Body of pancreas (tissue), 4 donors: ENCODE results near the gene ACLY. TPM values are rescaled to one million over a fixed set of nuclear protein-coding genes. Genes with fewer than 3 reads are reported as not detected.

Source experiments
- ATAC-seq: fragments of 150-250 bp; one replicate; pipeline ENCODE4 v1.9.1; 2016
- DNase-seq, 4 donors: peaks; one replicate each; pipeline ENCODE4 v3.0.0-alpha.2; 2019
- H3K27ac ChIP-seq, 4 donors: fragments of 200-600 bp; sonication (generic); 1 replicate in 3 of 4; 2 replicates in 1 of 4; pipeline versions ENCODE4 v1.5.1 to v1.6.1; 2016 to 2019; ENCODE audit warnings: mild to moderate bottlenecking in 1 of 4, mixed read lengths in 1 of 4, moderate library complexity in 1 of 4
- H3K27me3 ChIP-seq, 2 donors: fragments of 200-600 bp; sonication (generic); one replicate each; pipeline ENCODE4 v1.6.0; 2016; ENCODE audit warnings: mild to moderate bottlenecking in 1 of 2
- H3K36me3 ChIP-seq, 2 donors: fragments of 200-600 bp; sonication (generic); replicated peaks in 1 of 2; 2 replicates each; pipeline ENCODE4 v1.5.1; 2016; ENCODE audit warnings: low read depth in 2 of 2; ENCODE audit not compliant: insufficient read depth in 1 of 2
- H3K4me1 ChIP-seq: fragments of 200-600 bp; sonication (generic); one replicate; pipeline ENCODE4 v1.6.0; 2016
- H3K4me3 ChIP-seq, 2 donors: fragments of 200-600 bp; sonication (generic); 1 replicate in 1 of 2; 2 replicates in 1 of 2; pipeline ENCODE4 v1.5.1; 2016 to 2019
- H3K9me3 ChIP-seq, 3 donors: fragments of 200-600 bp; sonication (generic); 1 replicate in 2 of 3; 2 replicates in 1 of 3; pipeline ENCODE4 v1.5.1; 2016
- POLR2A ChIP-seq, 3 donors: fragments of 450-650 bp; IDR thresholded peaks; one replicate each; pipeline ENCODE4 v1.6.1; 2016; ENCODE audit warnings: antibody characterized with exemption in 3 of 3, mild to moderate bottlenecking in 2 of 3
- WGBS, 2 donors: methylation state at CpG; one replicate each; pipeline ENCODE4 v1.1.5; 2017; 5-methylcytosine and 5-hydroxymethylcytosine counted together
- intact Hi-C: fragments of 100-400 bp; cut with DNase I; formaldehyde crosslinking; loops from one replicate; pipeline ENCODE4 v1.15.1; 2023
- total RNA-seq, 2 donors: library from RNA; depleted of rRNA; stranded (reverse); fragments of >200 nt; gene quantifications; one replicate each; pipeline ENCODE4 v1.1.0, GENCODE V29; 2016
- TF ChIP-seq, protein P1 (sequence below), 7 experiments: fragments of 450-650 bp in 4 of 7; fragments of 200-600 bp in 3 of 7; sonication (generic) in 3 of 7; IDR thresholded peaks; one replicate each; pipeline ENCODE4 v1.5.1; 2016 to 2019; ENCODE audit warnings: antibody characterized with exemption in 7 of 7

The ACLY gene
- total RNA-seq, 2 donors from 2014 or later = 39.2 to 59.0 TPM

GRCh38 chr17:41959030-41959335 is 40.2 kb upstream of the ACLY start:
- Histone ChIP-seq H3K27me3 (no peaks in the 10 kb centered on the region), H3K4me1 (peaks cover 61% of the 10 kb centered on the region), H3K4me3 (no peak overlapping the region), H3K9me3 (no peaks in the 10 kb centered on the region), H3K36me3 (no peaks in the 10 kb centered on the region), H3K27ac (peak overlapping the region in 3 of 4 donors; percentile 17 to 65 (median 51))
- no peak for TF ChIP-seq POLR2A (IDR thresholded peaks at IDR 0.05)
- TF ChIP-seq, protein P1, sequence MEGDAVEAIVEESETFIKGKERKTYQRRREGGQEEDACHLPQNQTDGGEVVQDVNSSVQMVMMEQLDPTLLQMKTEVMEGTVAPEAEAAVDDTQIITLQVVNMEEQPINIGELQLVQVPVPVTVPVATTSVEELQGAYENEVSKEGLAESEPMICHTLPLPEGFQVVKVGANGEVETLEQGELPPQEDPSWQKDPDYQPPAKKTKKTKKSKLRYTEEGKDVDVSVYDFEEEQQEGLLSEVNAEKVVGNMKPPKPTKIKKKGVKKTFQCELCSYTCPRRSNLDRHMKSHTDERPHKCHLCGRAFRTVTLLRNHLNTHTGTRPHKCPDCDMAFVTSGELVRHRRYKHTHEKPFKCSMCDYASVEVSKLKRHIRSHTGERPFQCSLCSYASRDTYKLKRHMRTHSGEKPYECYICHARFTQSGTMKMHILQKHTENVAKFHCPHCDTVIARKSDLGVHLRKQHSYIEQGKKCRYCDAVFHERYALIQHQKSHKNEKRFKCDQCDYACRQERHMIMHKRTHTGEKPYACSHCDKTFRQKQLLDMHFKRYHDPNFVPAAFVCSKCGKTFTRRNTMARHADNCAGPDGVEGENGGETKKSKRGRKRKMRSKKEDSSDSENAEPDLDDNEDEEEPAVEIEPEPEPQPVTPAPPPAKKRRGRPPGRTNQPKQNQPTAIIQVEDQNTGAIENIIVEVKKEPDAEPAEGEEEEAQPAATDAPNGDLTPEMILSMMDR (IDR thresholded peaks at IDR 0.05) = no peak
- intact Hi-C loops = no loop called here
- no peak for DNase-seq
- WGBS, 2 donors = 67 to 70% methylated on average over 1 to 2 of the region's 2 CpGs
- ATAC-seq = no peak

GRCh38 chr17:41957869-41958439 is 39.2 kb upstream of the ACLY start:
- Histone ChIP-seq H3K9me3 (no peaks in the 10 kb centered on the region), H3K4me1 (peaks cover 58% of the 10 kb centered on the region), H3K27ac (peak overlapping the region in 3 of 4 donors; percentile 62 to 74 (median 74)), H3K4me3 (no peak overlapping the region), H3K27me3 (no peaks in the 10 kb centered on the region), H3K36me3 (no peaks in the 10 kb centered on the region)
- DNase-seq (no peak), ATAC-seq (no peak)
- intact Hi-C loops = no loop called here
- WGBS, 2 donors = 83 to 85% methylated on average over 6 of the region's 6 CpGs
- no peak for TF ChIP-seq POLR2A (IDR thresholded peaks at IDR 0.05)
- TF ChIP-seq, protein P1 (IDR thresholded peaks at IDR 0.05) = no peak

DNA sequence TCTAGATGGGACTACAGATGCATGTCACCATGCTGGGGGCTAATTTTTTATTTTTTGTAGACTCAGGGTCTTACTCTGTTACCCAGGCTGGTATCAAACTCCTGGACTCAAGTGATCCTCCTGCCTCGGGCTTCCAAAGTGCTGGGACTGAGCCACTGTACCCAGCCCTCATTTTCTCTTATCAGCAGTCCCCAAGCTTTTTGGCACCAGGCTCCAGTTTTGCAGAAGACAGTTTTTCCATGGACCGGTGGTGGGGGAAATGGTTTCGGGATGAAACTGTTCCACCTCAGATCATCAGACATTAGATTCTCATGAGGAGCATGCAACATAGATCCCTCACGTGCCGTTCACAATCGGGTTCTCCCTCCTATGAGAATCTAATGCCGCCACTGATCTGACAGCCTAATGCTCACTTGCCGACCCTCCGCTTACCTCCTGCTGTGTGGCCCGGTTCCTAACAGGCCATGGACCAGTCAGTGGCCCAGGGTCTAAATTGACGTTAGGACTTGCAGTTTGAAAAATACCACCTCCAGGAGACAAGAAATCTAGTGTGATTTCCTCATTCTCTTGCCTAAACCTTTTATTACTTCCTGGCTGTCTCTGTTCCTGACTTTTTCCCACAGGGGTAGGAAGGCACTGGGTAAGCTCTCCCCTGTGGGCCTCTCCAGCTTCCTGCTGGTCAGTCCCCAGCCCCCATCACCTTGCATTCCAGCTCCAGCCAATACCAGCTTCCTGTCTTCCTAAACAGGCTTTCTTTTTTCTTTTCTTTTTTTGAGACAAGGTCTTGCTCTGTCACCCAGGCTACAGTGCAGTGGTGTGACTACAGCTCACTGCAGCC is 38.5 kb upstream of the ACLY start:
- Histone ChIP-seq H3K36me3 (no peaks in the 10 kb centered on the region), H3K27me3 (no peaks in the 10 kb centered on the region), H3K4me1 (peaks cover 51% of the 10 kb centered on the region), H3K9me3 (no peaks in the 10 kb centered on the region), H3K27ac (peak overlapping the region in 3 of 4 donors; percentile 62 to 74 (median 74)), H3K4me3 (no peak overlapping the region)
- DNase-seq = peak in 2 of 4 donors; percentile 34 to 43
- WGBS, 2 donors = 39 to 40% methylated on average over 11 of the region's 11 CpGs
- intact Hi-C loops = no loop called here
- ATAC-seq = peak; percentile 40
- TF ChIP-seq POLR2A (IDR thresholded peaks at IDR 0.05) = peak in 2 of 3 donors; percentile 14 to 15
- TF ChIP-seq, protein P1 (IDR thresholded peaks at IDR 0.05) = no peak

- 88 to 93% methylated on average over 5 to 6 of the region's 6 CpGs for WGBS, 2 donors
- Histone ChIP-seq H3K27me3 (no peaks in the 10 kb centered on the region), H3K4me3 (no peak overlapping the region), H3K36me3 (no peaks in the 10 kb centered on the region), H3K4me1 (peaks cover 44% of the 10 kb centered on the region), H3K9me3 (no peaks in the 10 kb centered on the region), H3K27ac (peak overlapping the region in 3 of 4 donors; percentile 62 to 74 (median 74))
- TF ChIP-seq, protein P1 (IDR thresholded peaks at IDR 0.05) = no peak
- no peak for TF ChIP-seq POLR2A (IDR thresholded peaks at IDR 0.05)
- no peak for DNase-seq
- intact Hi-C loops = no loop called here
- no peak for ATAC-seq
Observed at GRCh38 chr17:41956522-41956921, 37.8 kb upstream of the ACLY start.
